Gastroesophageal sphincter (tissue), 3 donors: ENCODE data around the gene MDFIC.

Experiments
- EP300 ChIP-seq: sonication (generic); formaldehyde crosslinking; IDR thresholded peaks from one replicate; pipeline ENCODE4 v1.6.1; 2017; ENCODE audit warnings: antibody characterized with exemption, mild to moderate bottlenecking
- POLR2A ChIP-seq, 2 donors: fragments of 450-650 bp; IDR thresholded peaks; one replicate each; pipeline ENCODE4 v1.6.1; 2017; ENCODE audit warnings: antibody characterized with exemption in 2 of 2, mild to moderate bottlenecking in 2 of 2, moderate library complexity in 1 of 2
- POLR2AphosphoS5 ChIP-seq: sonication (generic); formaldehyde crosslinking; IDR thresholded peaks from one replicate; pipeline ENCODE4 v1.6.1; 2017; ENCODE audit warnings: antibody characterized with exemption
- TF ChIP-seq, protein P1 (sequence below), 4 experiments: fragments of 200-600 bp in 2 of 4; fragments of 450-650 bp in 2 of 4; sonication (generic) in 1 of 4; IDR thresholded peaks; one replicate each; pipeline ENCODE4 v1.5.1; 2017 to 2019; ENCODE audit warnings: antibody characterized with exemption in 4 of 4, mild to moderate bottlenecking in 2 of 4, moderate library complexity in 2 of 4

DNA sequence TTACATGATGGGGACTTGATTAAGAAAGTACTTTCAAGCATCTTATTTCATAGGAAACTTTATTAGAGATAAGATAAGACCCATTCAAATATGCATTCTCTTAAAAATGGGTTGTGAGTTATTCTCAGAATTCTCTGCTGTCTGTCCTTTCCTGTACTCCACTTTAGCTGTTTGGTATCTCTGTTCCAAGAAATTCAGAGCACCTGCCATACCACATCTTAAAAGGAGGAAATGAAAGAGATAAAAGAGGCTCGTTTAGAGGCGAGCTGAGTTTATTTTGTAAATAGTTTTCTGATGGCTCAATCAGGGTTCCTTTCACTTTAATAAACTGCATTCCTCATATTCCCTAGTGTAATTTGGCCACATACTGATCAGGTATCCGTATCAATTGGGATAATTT is 87.2 kb downstream of the MDFIC start:
- TF ChIP-seq, protein P1, sequence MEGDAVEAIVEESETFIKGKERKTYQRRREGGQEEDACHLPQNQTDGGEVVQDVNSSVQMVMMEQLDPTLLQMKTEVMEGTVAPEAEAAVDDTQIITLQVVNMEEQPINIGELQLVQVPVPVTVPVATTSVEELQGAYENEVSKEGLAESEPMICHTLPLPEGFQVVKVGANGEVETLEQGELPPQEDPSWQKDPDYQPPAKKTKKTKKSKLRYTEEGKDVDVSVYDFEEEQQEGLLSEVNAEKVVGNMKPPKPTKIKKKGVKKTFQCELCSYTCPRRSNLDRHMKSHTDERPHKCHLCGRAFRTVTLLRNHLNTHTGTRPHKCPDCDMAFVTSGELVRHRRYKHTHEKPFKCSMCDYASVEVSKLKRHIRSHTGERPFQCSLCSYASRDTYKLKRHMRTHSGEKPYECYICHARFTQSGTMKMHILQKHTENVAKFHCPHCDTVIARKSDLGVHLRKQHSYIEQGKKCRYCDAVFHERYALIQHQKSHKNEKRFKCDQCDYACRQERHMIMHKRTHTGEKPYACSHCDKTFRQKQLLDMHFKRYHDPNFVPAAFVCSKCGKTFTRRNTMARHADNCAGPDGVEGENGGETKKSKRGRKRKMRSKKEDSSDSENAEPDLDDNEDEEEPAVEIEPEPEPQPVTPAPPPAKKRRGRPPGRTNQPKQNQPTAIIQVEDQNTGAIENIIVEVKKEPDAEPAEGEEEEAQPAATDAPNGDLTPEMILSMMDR (IDR thresholded peaks at IDR 0.05) = no peak
- TF ChIP-seq EP300 = no peak
- no peak for TF ChIP-seq POLR2A (IDR thresholded peaks at IDR 0.05)
- TF ChIP-seq POLR2AphosphoS5 = no peak
